Measurements from ENCODE around the gene GPR15LG.

DNA sequence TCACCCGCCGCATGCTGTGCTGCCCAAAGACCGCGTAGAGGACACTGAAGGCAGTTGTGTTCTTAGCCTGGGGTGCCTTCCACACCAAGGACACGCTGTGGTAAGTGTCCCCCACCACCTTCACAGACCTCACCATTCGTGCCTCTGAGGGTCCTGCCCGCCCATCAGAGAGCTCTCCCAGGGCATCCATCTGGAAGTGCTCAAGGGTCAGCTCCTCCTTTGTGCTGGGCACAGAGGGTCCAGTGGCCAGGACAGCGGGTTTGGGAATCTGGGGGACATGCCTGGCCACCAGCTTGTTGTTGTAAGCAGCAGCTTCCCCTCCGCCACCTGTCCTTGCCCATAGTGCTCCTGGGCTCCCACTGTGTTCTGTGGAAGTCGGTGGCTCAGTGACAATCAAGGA, 58.8 kb downstream of the GPR15LG start:
- no peak for TF ChIP-seq EZH2phosphoT487 (IDR thresholded peaks at IDR 0.05; ENCODE audit: low read depth, severe bottlenecking, unreplicated experiment)
- TF ChIP-seq, protein P1, sequence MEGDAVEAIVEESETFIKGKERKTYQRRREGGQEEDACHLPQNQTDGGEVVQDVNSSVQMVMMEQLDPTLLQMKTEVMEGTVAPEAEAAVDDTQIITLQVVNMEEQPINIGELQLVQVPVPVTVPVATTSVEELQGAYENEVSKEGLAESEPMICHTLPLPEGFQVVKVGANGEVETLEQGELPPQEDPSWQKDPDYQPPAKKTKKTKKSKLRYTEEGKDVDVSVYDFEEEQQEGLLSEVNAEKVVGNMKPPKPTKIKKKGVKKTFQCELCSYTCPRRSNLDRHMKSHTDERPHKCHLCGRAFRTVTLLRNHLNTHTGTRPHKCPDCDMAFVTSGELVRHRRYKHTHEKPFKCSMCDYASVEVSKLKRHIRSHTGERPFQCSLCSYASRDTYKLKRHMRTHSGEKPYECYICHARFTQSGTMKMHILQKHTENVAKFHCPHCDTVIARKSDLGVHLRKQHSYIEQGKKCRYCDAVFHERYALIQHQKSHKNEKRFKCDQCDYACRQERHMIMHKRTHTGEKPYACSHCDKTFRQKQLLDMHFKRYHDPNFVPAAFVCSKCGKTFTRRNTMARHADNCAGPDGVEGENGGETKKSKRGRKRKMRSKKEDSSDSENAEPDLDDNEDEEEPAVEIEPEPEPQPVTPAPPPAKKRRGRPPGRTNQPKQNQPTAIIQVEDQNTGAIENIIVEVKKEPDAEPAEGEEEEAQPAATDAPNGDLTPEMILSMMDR (IDR thresholded peaks at IDR 0.05; ENCODE audit: poor library complexity): no peak
